ENCODE results near the gene C6orf136. TPM values are rescaled to one million over a fixed set of nuclear protein-coding genes. Genes with fewer than 3 reads are reported as not detected.

Gene C6orf136
- total and polyA plus RNA-seq, 9 of the 15 experiments (the other 6 are each of a cell fraction or from before 2014, with no cell fraction given) = 14.1 to 63.1 (median 18.4) TPM

DNA sequence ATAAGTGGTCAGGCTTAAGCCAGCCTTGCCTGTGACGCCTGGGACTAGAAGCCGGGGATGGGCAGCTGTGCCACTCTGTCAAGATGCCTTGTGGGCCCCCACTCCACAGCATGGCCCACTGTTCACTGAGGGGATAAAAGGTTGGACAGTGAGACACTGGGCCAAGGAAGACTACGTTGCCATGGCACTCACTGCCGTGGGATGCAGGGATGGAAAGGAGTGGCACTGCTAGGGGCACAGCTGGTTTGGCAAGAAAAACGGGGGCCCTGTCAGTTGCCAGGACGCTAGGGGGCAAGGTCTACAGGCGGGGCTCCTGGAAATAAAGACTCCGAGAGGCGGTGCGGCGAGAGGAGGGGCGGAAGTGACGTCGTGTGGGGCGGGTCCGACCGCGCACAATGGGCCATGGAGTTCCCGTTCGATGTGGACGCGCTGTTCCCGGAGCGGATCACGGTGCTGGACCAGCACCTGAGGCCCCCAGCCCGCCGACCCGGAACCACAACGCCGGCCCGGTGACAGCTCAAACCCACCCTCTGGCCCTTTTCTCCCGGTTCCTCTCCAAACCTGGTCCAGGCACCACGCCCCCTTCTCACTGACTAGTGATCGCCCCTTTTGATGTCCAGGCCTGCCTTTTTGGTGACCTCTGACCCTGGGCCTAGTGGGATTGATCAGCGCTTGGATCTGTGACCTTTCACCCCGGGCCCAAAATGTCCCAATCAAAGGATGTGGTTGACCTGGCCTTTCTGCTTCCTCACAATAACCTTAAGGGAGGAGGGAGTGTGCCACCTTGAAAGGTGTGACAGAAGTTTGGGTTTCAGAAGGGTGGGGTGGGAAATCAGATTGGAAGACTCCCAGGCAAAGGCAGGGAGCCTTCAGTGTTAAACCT lies 20.2 kb upstream of the C6orf136 start, which contains the start of gene ATAT1 (continued):
- TF ChIP-seq ATF1 (CRISPR knock-in tag; IDR thresholded peaks at IDR 0.05) = no peak
- TF ChIP-seq ATF1 (tag; IDR thresholded peaks at IDR 0.05) = peak; percentile 71
- no peak for TF ChIP-seq BRCA1 (IDR thresholded peaks at IDR 0.05)
- TF ChIP-seq BRCA1 (CRISPR knock-in tag; IDR thresholded peaks at IDR 0.05) = no peak
- TF ChIP-seq WHSC1 (IDR thresholded peaks at IDR 0.05; ENCODE audit: low read length) = no peak
- TF ChIP-seq ZNF644 (tag; IDR thresholded peaks at IDR 0.05; ENCODE audit: low read depth) = no peak
- TF ChIP-seq ZBTB34 (CRISPR knock-in tag; IDR thresholded peaks at IDR 0.05) = no peak
- TF ChIP-seq, protein P1, sequence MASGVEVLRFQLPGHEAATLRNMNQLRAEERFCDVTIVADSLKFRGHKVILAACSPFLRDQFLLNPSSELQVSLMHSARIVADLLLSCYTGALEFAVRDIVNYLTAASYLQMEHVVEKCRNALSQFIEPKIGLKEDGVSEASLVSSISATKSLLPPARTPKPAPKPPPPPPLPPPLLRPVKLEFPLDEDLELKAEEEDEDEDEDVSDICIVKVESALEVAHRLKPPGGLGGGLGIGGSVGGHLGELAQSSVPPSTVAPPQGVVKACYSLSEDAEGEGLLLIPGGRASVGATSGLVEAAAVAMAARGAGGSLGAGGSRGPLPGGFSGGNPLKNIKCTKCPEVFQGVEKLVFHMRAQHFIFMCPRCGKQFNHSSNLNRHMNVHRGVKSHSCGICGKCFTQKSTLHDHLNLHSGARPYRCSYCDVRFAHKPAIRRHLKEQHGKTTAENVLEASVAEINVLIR (CRISPR knock-in tag; IDR thresholded peaks at IDR 0.05) = peak; percentile 67
- no peak for TF ChIP-seq CTBP1 (IDR thresholded peaks at IDR 0.05; ENCODE audit: borderline replicate concordance)
- TF ChIP-seq BRF1 (IDR thresholded peaks at IDR 0.05; ENCODE audit: borderline replicate concordance, extremely low read depth, insufficient read length) = no peak
- TF ChIP-seq MEF2D (tag; conservative IDR thresholded peaks at IDR 0.05; ENCODE audit: low read depth) = no peak
- no peak for TF ChIP-seq SMARCC2 (IDR thresholded peaks at IDR 0.05; ENCODE audit: low read depth)

Data from K562 (cell line).